Activated CD4-positive, alpha-beta memory T cell treated with anti-CD3 and anti-CD28 coated beads for 36 hours (primary cell): Measurements from ENCODE around the gene VAT1. TPM values are rescaled to one million over a fixed set of nuclear protein-coding genes. Genes with fewer than 3 reads are reported as not detected.
"Not testable (repeated sequence)": the region's sequence is repeated elsewhere in the genome, so short reads cannot be mapped to it uniquely, and the experiment has no call there.

Experiments
- CTCF ChIA-PET: fragments of 350-600 bp; sonication (Branson Sonifier 250); formaldehyde crosslinking; loops from one replicate; lab custom pipeline; 2021; ENCODE audit warnings: antibody characterized with exemption, inconsistent platforms; lab: Charles Lee
- POLR2A ChIA-PET: fragments of 350-600 bp; sonication (Branson Sonifier 250); formaldehyde crosslinking; loops from one replicate; lab custom pipeline; 2021; ENCODE audit warnings: antibody characterized with exemption; lab: Charles Lee
- DNase-seq: peaks from one replicate; pipeline ENCODE4 v3.0.0-alpha.2; 2020
- H3K27ac Mint-ChIP-seq: one replicate; pipeline ENCODE4 v1.8.0; 2021; ENCODE audit warnings: mixed read lengths
- H3K27me3 Mint-ChIP-seq: one replicate; pipeline ENCODE4 v1.8.0; 2021; ENCODE audit warnings: mixed read lengths
- H3K36me3 Mint-ChIP-seq: one replicate; pipeline ENCODE4 v1.8.0; 2021; ENCODE audit warnings: mixed read lengths
- H3K4me1 Mint-ChIP-seq: one replicate; pipeline ENCODE4 v1.8.0; 2021; ENCODE audit warnings: low read depth, mixed read lengths
- H3K4me3 Mint-ChIP-seq: one replicate; pipeline ENCODE4 v1.8.0; 2021; ENCODE audit warnings: mild to moderate bottlenecking, mixed read lengths
- H3K9me3 Mint-ChIP-seq: one replicate; pipeline ENCODE4 v1.8.0; 2021; ENCODE audit warnings: mixed read lengths
- intact Hi-C: fragments of 100-400 bp; cut with micrococcal nuclease; formaldehyde crosslinking; loops from one replicate; pipeline ENCODE4 v1.15.1; 2023
- total RNA-seq, 2 experiments: library from RNA; stranded (reverse); gene quantifications; one replicate each; pipeline ENCODE4 v1.2.3, GENCODE V29; 2021

Gene VAT1
- total RNA-seq, 2 experiments from 2014 or later, result 45.3 to 49.6 TPM

GRCh38 chr17:42999003-42999525, 23.1 kb downstream of the VAT1 start:
- no peaks in the 10 kb centered on the region for H3K27me3 Mint-ChIP-seq
- no peak for DNase-seq
- ChIA-PET CTCF (interaction anchor here (0.7 to 3.7 kb wide), 10 partner anchors 9 to 500 kb away, joined by 3 to 29 read pairs (median 9); partner anchors contain the start of genes AOC2, IFI35, PTGES3L and RND2), POLR2A (interaction anchor here (0.6 to 2.3 kb wide), 17 partner anchors 8 to 369 kb away, joined by 3 to 18 read pairs (median 8); partner anchors contain the start of genes AARSD1, BECN1, BRCA1 and IFI35)
- H3K4me1 Mint-ChIP-seq, result peaks cover 33% of the 10 kb centered on the region
- intact Hi-C loops, result loop anchor here (5.0 kb wide), 1 partner anchor 167 kb away; the partner anchor contains the start of gene PSME3
- peak overlapping the region; percentile 98 for H3K4me3 Mint-ChIP-seq
- peaks cover 41% of the 10 kb centered on the region for H3K36me3 Mint-ChIP-seq
- H3K9me3 Mint-ChIP-seq, result no peaks in the 10 kb centered on the region
- peak overlapping the region; percentile 98 for H3K27ac Mint-ChIP-seq

- no peaks in the 10 kb centered on the region for H3K9me3 Mint-ChIP-seq
- H3K4me1 Mint-ChIP-seq, result peaks cover 30% of the 10 kb centered on the region
- peaks cover 39% of the 10 kb centered on the region for H3K36me3 Mint-ChIP-seq
- CTCF ChIA-PET, result interaction anchor here (0.7 to 3.7 kb wide), 32 partner anchors 9 to 500 kb away, joined by 3 to 29 read pairs (median 4); partner anchors contain the start of genes AARSD1, AOC2, BECN1 and DHX8
- POLR2A ChIA-PET, result interaction anchor here (0.5 to 2.3 kb wide), 27 partner anchors 8 to 781 kb away, joined by 3 to 18 read pairs (median 7); partner anchors contain the start of genes AARSD1, BECN1, BRCA1 and DUSP3
- DNase-seq, result peak; percentile 99
- H3K27ac Mint-ChIP-seq, result peak within 1 kb of the TSS; percentile 98
- H3K27me3 Mint-ChIP-seq, result no peaks in the 10 kb centered on the region
- intact Hi-C loops, result loop anchor here (1.0 to 5.0 kb wide), 3 partner anchors 18 to 166 kb away; partner anchors contain the start of genes AARSD1, PSME3, PTGES3L and RUNDC1
- H3K4me3 Mint-ChIP-seq, result peak within 1 kb of the TSS; percentile 98
These were observed 23.9 kb downstream of the VAT1 start, which contains the start of gene RPL27 for GRCh38 chr17:42997984-42998938. Gene RPL27, plus strand, starts transcription at chr17:42998419. Its CDS starts 332 bp downstream, at chr17:42998751.

GRCh38 chr17:42997390-42997983, 24.7 kb downstream of the VAT1 start:
- intact Hi-C loops, result loop anchor here (5.0 kb wide), 1 partner anchor 165 kb away; the partner anchor contains the start of gene PSME3
- H3K36me3 Mint-ChIP-seq, result peaks cover 38% of the 10 kb centered on the region
- peaks cover 30% of the 10 kb centered on the region for H3K4me1 Mint-ChIP-seq
- POLR2A ChIA-PET, result interaction anchor here (0.6 to 2.3 kb wide), 25 partner anchors 9 to 781 kb away, joined by 3 to 18 read pairs (median 7); partner anchors contain the start of genes AARSD1, BECN1, BRCA1 and DUSP3
- H3K27me3 Mint-ChIP-seq, result no peaks in the 10 kb centered on the region
- DNase-seq, result no peak
- no peaks in the 10 kb centered on the region for H3K9me3 Mint-ChIP-seq
- peak overlapping the region; percentile 98 for H3K27ac Mint-ChIP-seq
- peak overlapping the region; percentile 98 for H3K4me3 Mint-ChIP-seq
- CTCF ChIA-PET, result interaction anchor here (0.6 to 3.7 kb wide), 28 partner anchors 10 to 486 kb away, joined by 3 to 29 read pairs (median 4); partner anchors contain the start of genes AARSD1, AOC2, BECN1 and DHX8

- H3K9me3 Mint-ChIP-seq, DNase-seq, H3K27ac Mint-ChIP-seq, intact Hi-C loops, POLR2A ChIA-PET, H3K27me3 Mint-ChIP-seq, H3K4me3 Mint-ChIP-seq, CTCF ChIA-PET: not testable (repeated sequence)
- Mint-ChIP-seq H3K36me3 (peaks cover 38% of the 10 kb centered on the region), H3K4me1 (peaks cover 13% of the 10 kb centered on the region)
These were observed 28.3 kb downstream of the VAT1 start for GRCh38 chr17:42993913-42994312.

GRCh38 chr17:42992872-42993271, 29.3 kb downstream of the VAT1 start:
- ChIA-PET POLR2A (interaction anchor here (0.6 kb wide), 1 partner anchor 10 kb away, joined by 4 read pairs; no protein-coding TSS in a partner anchor), CTCF (no interaction called here)
- intact Hi-C loops, result no loop called here
- H3K4me1 Mint-ChIP-seq, result peaks cover 10% of the 10 kb centered on the region
- H3K27me3 Mint-ChIP-seq, result no peaks in the 10 kb centered on the region
- H3K27ac Mint-ChIP-seq, result no peak overlapping the region
- DNase-seq, result no peak
- no peak overlapping the region for H3K4me3 Mint-ChIP-seq
- H3K9me3 Mint-ChIP-seq, result no peaks in the 10 kb centered on the region
- H3K36me3 Mint-ChIP-seq, result peaks cover 35% of the 10 kb centered on the region

- H3K27ac Mint-ChIP-seq, result no peak overlapping the region
- DNase-seq, result no peak
- no peaks in the 10 kb centered on the region for H3K27me3 Mint-ChIP-seq
- no peak overlapping the region for H3K4me3 Mint-ChIP-seq
- intact Hi-C loops, result no loop called here
- H3K4me1 Mint-ChIP-seq, result no peaks in the 10 kb centered on the region
- no peaks in the 10 kb centered on the region for H3K9me3 Mint-ChIP-seq
- peaks cover 43% of the 10 kb centered on the region for H3K36me3 Mint-ChIP-seq
- POLR2A ChIA-PET, result no interaction called here
- CTCF ChIA-PET, result no interaction called here
These were observed 30.7 kb downstream of the VAT1 start for GRCh38 chr17:42991471-42991870.

- intact Hi-C loops, result no loop called here
- Mint-ChIP-seq H3K36me3 (peaks cover 51% of the 10 kb centered on the region), H3K4me3 (no peak overlapping the region), H3K9me3 (no peaks in the 10 kb centered on the region), H3K4me1 (no peaks in the 10 kb centered on the region), H3K27me3 (no peaks in the 10 kb centered on the region), H3K27ac (no peak overlapping the region)
- POLR2A ChIA-PET, result no interaction called here
- CTCF ChIA-PET, result no interaction called here
- DNase-seq, result no peak
These were observed 32.2 kb downstream of the VAT1 start for GRCh38 chr17:42989726-42990652.

GRCh38 chr17:42989141-42989540, 33.0 kb downstream of the VAT1 start:
- H3K4me1 Mint-ChIP-seq, result no peaks in the 10 kb centered on the region

GRCh38 chr17:42985225-42985624, 37.0 kb downstream of the VAT1 start:
- H3K9me3 Mint-ChIP-seq, result no peaks in the 10 kb centered on the region
- peaks cover 48% of the 10 kb centered on the region for H3K36me3 Mint-ChIP-seq
- DNase-seq, result no peak
- ChIA-PET CTCF (interaction anchor here (3.3 kb wide), 1 partner anchor 13 kb away, joined by 15 read pairs; the partner anchor contains the start of gene RPL27), POLR2A (no interaction called here)
- H3K4me1 Mint-ChIP-seq, result peaks cover 19% of the 10 kb centered on the region
- H3K27ac Mint-ChIP-seq, result no peak overlapping the region
- intact Hi-C loops, result no loop called here
- H3K4me3 Mint-ChIP-seq, result no peak overlapping the region
- H3K27me3 Mint-ChIP-seq, result no peaks in the 10 kb centered on the region

More at GRCh38 chr17:42989141-42989540, 33.0 kb downstream of the VAT1 start:
- POLR2A ChIA-PET, result no interaction called here
- H3K36me3 Mint-ChIP-seq, result peaks cover 52% of the 10 kb centered on the region
- H3K27me3 Mint-ChIP-seq, result no peaks in the 10 kb centered on the region
- intact Hi-C loops, result no loop called here
- no peaks in the 10 kb centered on the region for H3K9me3 Mint-ChIP-seq
- no peak overlapping the region for H3K4me3 Mint-ChIP-seq
- CTCF ChIA-PET, result no interaction called here
- H3K27ac Mint-ChIP-seq, result no peak overlapping the region
- no peak for DNase-seq

- ChIA-PET CTCF (interaction anchor here (0.6 kb wide), 1 partner anchor 17 kb away, joined by 5 read pairs; no protein-coding TSS in a partner anchor), POLR2A (no interaction called here)
- peaks cover 29% of the 10 kb centered on the region for H3K36me3 Mint-ChIP-seq
- no peak for DNase-seq
- H3K4me1 Mint-ChIP-seq, result peaks cover 28% of the 10 kb centered on the region
- H3K27ac Mint-ChIP-seq, result no peak overlapping the region
- H3K27me3 Mint-ChIP-seq, result no peaks in the 10 kb centered on the region
- no peak overlapping the region for H3K4me3 Mint-ChIP-seq
- no peaks in the 10 kb centered on the region for H3K9me3 Mint-ChIP-seq
- intact Hi-C loops, result loop anchor here (5.0 kb wide), 1 partner anchor 135 kb away; no protein-coding TSS in a partner anchor
These were observed 39.9 kb downstream of the VAT1 start for GRCh38 chr17:42982266-42982665.
